GM23338 (cell line): ENCODE measurements around the gene FGGY. TPM values are rescaled to one million over a fixed set of nuclear protein-coding genes. Genes with fewer than 3 reads are reported as not detected.

Experiments used
- ATAC-seq: fragments of 200-7000 bp; cut with Tn5 transposase; 3 replicates; pipeline ENCODE4 v1.9.1; 2020
- DNase-seq: peaks from one replicate; pipeline ENCODE4 v3.0.0-alpha.2; 2015; ENCODE audit warnings: low spot score
- H2AFZ ChIP-seq: fragments of 200-600 bp; sonication (generic); 2 replicates; pipeline ENCODE4 v1.8.0; 2016; ENCODE audit warnings: antibody characterized with exemption, mild to moderate bottlenecking, moderate library complexity
- H3F3A ChIP-seq: fragments of 200-600 bp; sonication (generic); replicated peaks from 2 replicates; pipeline ENCODE4 v1.8.0; 2017; ENCODE audit warnings: antibody characterized with exemption, mixed run types, low read depth
- H3K27ac ChIP-seq: fragments of 200-600 bp; sonication (generic); 2 replicates; pipeline ENCODE4 v1.6.1; 2016; ENCODE audit warnings: low read depth
- H3K27me3 ChIP-seq: fragments of 200-600 bp; sonication (generic); 2 replicates; pipeline ENCODE4 v1.8.0; 2016; ENCODE audit warnings: mild to moderate bottlenecking, mixed run types, moderate library complexity; ENCODE audit not compliant: insufficient read depth
- H3K36me3 ChIP-seq: fragments of 200-600 bp; sonication (generic); 2 replicates; pipeline ENCODE4 v1.8.0; 2016; ENCODE audit warnings: mild to moderate bottlenecking; ENCODE audit not compliant: insufficient read depth
- H3K4me1 ChIP-seq: fragments of 200-600 bp; sonication (generic); 2 replicates; pipeline ENCODE4 v1.8.0; 2016; ENCODE audit warnings: mild to moderate bottlenecking, moderate library complexity; ENCODE audit not compliant: insufficient read depth
- H3K4me2 ChIP-seq: fragments of 200-600 bp; sonication (generic); 2 replicates; pipeline ENCODE4 v1.7.1; 2017; ENCODE audit warnings: mixed run types
- H3K4me3 ChIP-seq: fragments of 200-600 bp; sonication (generic); 2 replicates; pipeline ENCODE4 v1.6.1; 2016; ENCODE audit warnings: mixed run types
- H3K79me2 ChIP-seq: fragments of 200-600 bp; sonication (generic); replicated peaks from 2 replicates; pipeline ENCODE4 v1.8.0; 2017; ENCODE audit warnings: mild to moderate bottlenecking; ENCODE audit not compliant: insufficient read depth
- H3K9me2 ChIP-seq: fragments of 200-600 bp; sonication (generic); 2 replicates; pipeline ENCODE4 v1.8.0; 2017; ENCODE audit not compliant: insufficient read depth
- H4K20me1 ChIP-seq: fragments of 200-600 bp; sonication (generic); replicated peaks from 2 replicates; pipeline ENCODE4 v1.8.0; 2017; ENCODE audit warnings: mild to moderate bottlenecking; ENCODE audit not compliant: insufficient read depth
- H3K27ac Mint-ChIP-seq: 2 replicates; pipeline ENCODE4 v1.8.0; 2020; ENCODE audit warnings: inconsistent platforms, mild to moderate bottlenecking, moderate library complexity, mixed read lengths
- H3K27me3 Mint-ChIP-seq: 3 replicates; pipeline ENCODE4 v1.8.0; 2022; ENCODE audit warnings: low read depth, mild to moderate bottlenecking, moderate library complexity, mixed read lengths, inconsistent platforms; ENCODE audit not compliant: insufficient read depth, poor library complexity
- H3K36me3 Mint-ChIP-seq: 3 replicates; pipeline ENCODE4 v1.8.0; 2021; ENCODE audit warnings: low read depth, mild to moderate bottlenecking, inconsistent platforms, moderate library complexity, mixed read lengths
- H3K4me1 Mint-ChIP-seq: 3 replicates; pipeline ENCODE4 v1.8.0; 2020; ENCODE audit warnings: mild to moderate bottlenecking, inconsistent platforms, mixed read lengths
- H3K4me3 Mint-ChIP-seq: 3 replicates; pipeline ENCODE4 v1.8.0; 2021; ENCODE audit warnings: moderate library complexity, mild to moderate bottlenecking, inconsistent platforms, mixed read lengths
- H3K9me3 Mint-ChIP-seq: 3 replicates; pipeline ENCODE4 v1.8.0; 2020; ENCODE audit warnings: moderate library complexity, mild to moderate bottlenecking, inconsistent platforms, mixed read lengths
- CREB1 ChIP-seq: fragments of 250-450 bp; sonication (Bioruptor Pico); IDR thresholded peaks from 2 replicates; pipeline ENCODE4 v1.5.0; 2020; ENCODE audit warnings: low read depth, mild to moderate bottlenecking, moderate library complexity
- EZH2 ChIP-seq: fragments of 200-600 bp; sonication (generic); IDR thresholded peaks from one replicate; pipeline ENCODE4 v1.8.0; 2017; ENCODE audit warnings: antibody characterized with exemption, mild to moderate bottlenecking, low read depth; ENCODE audit not compliant: unreplicated experiment
- EZH2phosphoT487 ChIP-seq: fragments of 200-600 bp; sonication (generic); IDR thresholded peaks from one replicate; pipeline ENCODE4 v1.8.1; 2018; ENCODE audit warnings: antibody characterized with exemption; ENCODE audit not compliant: unreplicated experiment
- JUNB ChIP-seq: IDR thresholded peaks from one replicate; pipeline ENCODE4 v1.6.1; 2016; ENCODE audit warnings: antibody characterized with exemption; ENCODE audit not compliant: unreplicated experiment
- NANOG ChIP-seq: IDR thresholded peaks from 2 replicates; pipeline ENCODE4 v1.6.1; 2016; ENCODE audit warnings: antibody characterized with exemption, borderline replicate concordance
- POLR2AphosphoS5 ChIP-seq: IDR thresholded peaks from 2 replicates; pipeline ENCODE4 v1.6.1; 2016; ENCODE audit warnings: antibody characterized with exemption, low read depth
- REST ChIP-seq: IDR thresholded peaks from one replicate; pipeline ENCODE4 v1.6.1; 2018; ENCODE audit warnings: antibody characterized with exemption; ENCODE audit not compliant: unreplicated experiment
- STAT1 ChIP-seq: IDR thresholded peaks from one replicate; pipeline ENCODE4 v1.6.1; 2016; ENCODE audit warnings: antibody characterized with exemption; ENCODE audit not compliant: unreplicated experiment
- ZNF114 ChIP-seq: fragments of 250-450 bp; sonication (Bioruptor Pico); IDR thresholded peaks from 2 replicates; pipeline ENCODE4 v1.5.0; 2020; ENCODE audit warnings: mild to moderate bottlenecking, moderate library complexity
- ZNF331 ChIP-seq: fragments of 250-450 bp; sonication (Bioruptor Pico); IDR thresholded peaks from 2 replicates; pipeline ENCODE4 v1.5.0; 2020; ENCODE audit warnings: low read depth, mild to moderate bottlenecking, moderate library complexity
- ZNF462 ChIP-seq: fragments of 250-450 bp; sonication (Bioruptor Pico); IDR thresholded peaks from 2 replicates; pipeline ENCODE4 v1.5.0; 2020; ENCODE audit warnings: mild to moderate bottlenecking, moderate library complexity
- polyA plus RNA-seq: library from polyadenylated mRNA; unstranded; fragments of >200 nt; fragmentation: Nextera tagmentation; extraction: Ambion mirVana; gene quantifications from 2 replicates; pipeline ENCODE4 v1.2.1, GENCODE V29; 2016
- total RNA-seq: library from RNA; depleted of rRNA; stranded (reverse); fragments of >200 nt; shearing (Covaris generic); gene quantifications from 2 replicates; pipeline ENCODE4 v1.2.3, GENCODE V29; 2014
- TF ChIP-seq, protein P1 (sequence below), 2 experiments: fragments of 200-600 bp in 1 of 2; sonication (generic) in 1 of 2; conservative IDR thresholded peaks; 2 replicates each; pipeline versions ENCODE4 v1.5.1 to v1.6.1; 2016 to 2017; ENCODE audit warnings: antibody characterized with exemption in 2 of 2, low read depth in 2 of 2, mild to moderate bottlenecking in 2 of 2, moderate library complexity in 1 of 2
- TF ChIP-seq, protein P2 (sequence below): IDR thresholded peaks from 2 replicates; pipeline ENCODE4 v1.6.1; 2016; ENCODE audit warnings: antibody characterized with exemption

FGGY gene
- total and polyA plus RNA-seq, 2 experiments from 2014 or later = 10.9 to 21.4 TPM

DNA sequence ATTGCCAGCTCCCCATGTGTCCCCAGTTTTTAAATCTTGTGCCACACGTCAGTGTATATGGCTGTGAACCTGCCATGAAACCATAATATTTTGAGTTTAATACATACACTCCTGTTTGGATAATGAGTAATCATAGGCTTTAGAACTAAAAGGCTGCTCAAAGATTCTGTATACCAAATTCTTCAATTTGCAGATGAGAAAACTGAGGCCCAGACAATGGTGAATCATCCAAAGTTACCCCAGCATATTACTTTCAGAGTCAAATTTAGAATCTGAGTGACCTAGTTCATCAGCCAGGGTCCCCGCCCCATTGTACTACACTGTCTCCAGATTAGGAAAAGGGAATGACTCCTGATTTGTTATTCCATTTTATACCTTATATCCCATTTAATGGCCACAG lies 224.6 kb downstream of the FGGY start:
- no peaks in the 10 kb centered on the region for H3K4me1 Mint-ChIP-seq
- H3K27ac Mint-ChIP-seq = no peak overlapping the region
- TF ChIP-seq CREB1 (CRISPR knock-in tag) (no peak), ZNF331 (CRISPR knock-in tag) (no peak), POLR2AphosphoS5 (no peak), REST (no peak), ZNF114 (no peak), NANOG (no peak), EZH2phosphoT487 (no peak), JUNB (no peak), ZNF462 (CRISPR knock-in tag) (no peak), EZH2 (no peak), STAT1 (no peak)
- TF ChIP-seq, protein P1, sequence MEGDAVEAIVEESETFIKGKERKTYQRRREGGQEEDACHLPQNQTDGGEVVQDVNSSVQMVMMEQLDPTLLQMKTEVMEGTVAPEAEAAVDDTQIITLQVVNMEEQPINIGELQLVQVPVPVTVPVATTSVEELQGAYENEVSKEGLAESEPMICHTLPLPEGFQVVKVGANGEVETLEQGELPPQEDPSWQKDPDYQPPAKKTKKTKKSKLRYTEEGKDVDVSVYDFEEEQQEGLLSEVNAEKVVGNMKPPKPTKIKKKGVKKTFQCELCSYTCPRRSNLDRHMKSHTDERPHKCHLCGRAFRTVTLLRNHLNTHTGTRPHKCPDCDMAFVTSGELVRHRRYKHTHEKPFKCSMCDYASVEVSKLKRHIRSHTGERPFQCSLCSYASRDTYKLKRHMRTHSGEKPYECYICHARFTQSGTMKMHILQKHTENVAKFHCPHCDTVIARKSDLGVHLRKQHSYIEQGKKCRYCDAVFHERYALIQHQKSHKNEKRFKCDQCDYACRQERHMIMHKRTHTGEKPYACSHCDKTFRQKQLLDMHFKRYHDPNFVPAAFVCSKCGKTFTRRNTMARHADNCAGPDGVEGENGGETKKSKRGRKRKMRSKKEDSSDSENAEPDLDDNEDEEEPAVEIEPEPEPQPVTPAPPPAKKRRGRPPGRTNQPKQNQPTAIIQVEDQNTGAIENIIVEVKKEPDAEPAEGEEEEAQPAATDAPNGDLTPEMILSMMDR (conservative IDR thresholded peaks at IDR 0.05; ENCODE audit: low read depth in 2 of 2) = no peak
- TF ChIP-seq, protein P2, sequence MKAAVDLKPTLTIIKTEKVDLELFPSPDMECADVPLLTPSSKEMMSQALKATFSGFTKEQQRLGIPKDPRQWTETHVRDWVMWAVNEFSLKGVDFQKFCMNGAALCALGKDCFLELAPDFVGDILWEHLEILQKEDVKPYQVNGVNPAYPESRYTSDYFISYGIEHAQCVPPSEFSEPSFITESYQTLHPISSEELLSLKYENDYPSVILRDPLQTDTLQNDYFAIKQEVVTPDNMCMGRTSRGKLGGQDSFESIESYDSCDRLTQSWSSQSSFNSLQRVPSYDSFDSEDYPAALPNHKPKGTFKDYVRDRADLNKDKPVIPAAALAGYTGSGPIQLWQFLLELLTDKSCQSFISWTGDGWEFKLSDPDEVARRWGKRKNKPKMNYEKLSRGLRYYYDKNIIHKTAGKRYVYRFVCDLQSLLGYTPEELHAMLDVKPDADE = no peak
- H3K4me1 ChIP-seq = no peaks in the 10 kb centered on the region
- no peak overlapping the region for H3K4me3 Mint-ChIP-seq
- H3F3A ChIP-seq = no peaks in the 10 kb centered on the region
- H3K27me3 Mint-ChIP-seq = no peaks in the 10 kb centered on the region
- H3K79me2 ChIP-seq = no peaks in the 10 kb centered on the region
- no peaks in the 10 kb centered on the region for H4K20me1 ChIP-seq
- no peaks in the 10 kb centered on the region for H3K36me3 ChIP-seq
- H3K36me3 Mint-ChIP-seq = no peaks in the 10 kb centered on the region; the same call in 2 of the 3 replicates
- no peaks in the 10 kb centered on the region; the same call in 2 of the 3 replicates for H3K9me3 Mint-ChIP-seq
- no peak for DNase-seq
- no peak overlapping the region for H3K4me2 ChIP-seq
- no peak overlapping the region for H3K27ac ChIP-seq
- H3K4me3 ChIP-seq = no peak overlapping the region
- H3K9me2 ChIP-seq = no peaks in the 10 kb centered on the region
- ATAC-seq = no peak
- no peak overlapping the region for H2AFZ ChIP-seq
- H3K27me3 ChIP-seq = no peaks in the 10 kb centered on the region
